ENCODE data around the gene CDC42BPB.
A peak's percentile ranks its signal among the peaks of the same experiment; 100 is the strongest.

Gene CDC42BPB

GRCh38 chr14:102929241-102930137, 127.9 kb downstream of the CDC42BPB start:
- Histone ChIP-seq H3K36me3 (ENCODE audit: control insufficient read depth in 2 of 2, insufficient read depth in 1 of 2, low read length in 2 of 2) (peaks cover 0 to 14% of the 10 kb centered on the region in 2 experiments; a peak in 1 of 3 replicates), H3K4me3 (ENCODE audit: low read depth, low read length) (no peak overlapping the region), H3K27ac (ENCODE audit: extremely low read depth, low read depth, low read length) (no peak overlapping the region), H3K9me3 (ENCODE audit: control insufficient read depth, insufficient read depth, low read depth, low read length) (no peaks in the 10 kb centered on the region), H3K4me1 (ENCODE audit: control insufficient read depth, insufficient read depth, low read length) (no peaks in the 10 kb centered on the region)
- ChIA-PET POLR2A (no interaction called here), CTCF (no interaction called here)
- TF ChIP-seq ZFP3 (tag by site-specific recombination; IDR thresholded peaks at IDR 0.05; ENCODE audit: low read depth) = no peak
- TF ChIP-seq BCL11A (tag by site-specific recombination; IDR thresholded peaks at IDR 0.05; ENCODE audit: low read depth) = no peak
- TF ChIP-seq ZNF624 (tag by site-specific recombination; IDR thresholded peaks at IDR 0.05) = no peak
- no peak for TF ChIP-seq SP7 (tag by site-specific recombination; IDR thresholded peaks at IDR 0.05)
- no peak for TF ChIP-seq KLF8 (tag by site-specific recombination; IDR thresholded peaks at IDR 0.05)
- no peak for TF ChIP-seq KLF10 (tag by site-specific recombination; IDR thresholded peaks at IDR 0.05)
- TF ChIP-seq, protein P1, sequence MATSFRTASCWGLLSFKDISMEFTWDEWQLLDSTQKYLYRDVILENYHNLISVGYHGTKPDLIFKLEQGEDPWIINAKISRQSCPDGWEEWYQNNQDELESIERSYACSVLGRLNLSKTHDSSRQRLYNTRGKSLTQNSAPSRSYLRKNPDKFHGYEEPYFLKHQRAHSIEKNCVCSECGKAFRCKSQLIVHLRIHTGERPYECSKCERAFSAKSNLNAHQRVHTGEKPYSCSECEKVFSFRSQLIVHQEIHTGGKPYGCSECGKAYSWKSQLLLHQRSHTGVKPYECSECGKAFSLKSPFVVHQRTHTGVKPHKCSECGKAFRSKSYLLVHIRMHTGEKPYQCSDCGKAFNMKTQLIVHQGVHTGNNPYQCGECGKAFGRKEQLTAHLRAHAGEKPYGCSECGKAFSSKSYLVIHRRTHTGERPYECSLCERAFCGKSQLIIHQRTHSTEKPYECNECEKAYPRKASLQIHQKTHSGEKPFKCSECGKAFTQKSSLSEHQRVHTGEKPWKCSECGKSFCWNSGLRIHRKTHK (tag by site-specific recombination; IDR thresholded peaks at IDR 0.05) = no peak
- no peak for TF ChIP-seq ZNF423 (tag by site-specific recombination; IDR thresholded peaks at IDR 0.05)
- TF ChIP-seq, protein P2, sequence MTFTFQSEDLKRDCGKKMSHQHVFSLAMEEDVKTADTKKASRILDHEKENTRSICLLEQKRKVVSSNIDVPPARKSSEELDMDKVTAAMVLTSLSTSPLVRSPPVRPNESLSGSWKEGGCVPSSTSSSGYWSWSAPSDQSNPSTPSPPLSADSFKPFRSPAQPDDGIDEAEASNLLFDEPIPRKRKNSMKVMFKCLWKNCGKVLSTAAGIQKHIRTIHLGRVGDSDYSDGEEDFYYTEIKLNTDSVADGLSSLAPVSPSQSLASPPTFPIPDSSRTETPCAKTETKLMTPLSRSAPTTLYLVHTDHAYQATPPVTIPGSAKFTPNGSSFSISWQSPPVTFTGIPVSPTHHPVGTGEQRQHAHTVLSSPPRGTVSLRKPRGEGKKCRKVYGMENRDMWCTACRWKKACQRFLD (tag by site-specific recombination; IDR thresholded peaks at IDR 0.05) = no peak
- no peak for TF ChIP-seq RBAK (tag by site-specific recombination; IDR thresholded peaks at IDR 0.05)
- no peak for TF ChIP-seq ZNF555 (tag by site-specific recombination; conservative IDR thresholded peaks at IDR 0.05)
- TF ChIP-seq ZNF114 (tag by site-specific recombination; IDR thresholded peaks at IDR 0.05) = no peak
- TF ChIP-seq PATZ1 (tag by site-specific recombination; IDR thresholded peaks at IDR 0.05) = no peak
- no peak for TF ChIP-seq BCL11B (tag by site-specific recombination; IDR thresholded peaks at IDR 0.05; ENCODE audit: low read depth)
- TF ChIP-seq ZNF548 (tag by site-specific recombination; IDR thresholded peaks at IDR 0.05) = no peak
- TF ChIP-seq, protein P3, sequence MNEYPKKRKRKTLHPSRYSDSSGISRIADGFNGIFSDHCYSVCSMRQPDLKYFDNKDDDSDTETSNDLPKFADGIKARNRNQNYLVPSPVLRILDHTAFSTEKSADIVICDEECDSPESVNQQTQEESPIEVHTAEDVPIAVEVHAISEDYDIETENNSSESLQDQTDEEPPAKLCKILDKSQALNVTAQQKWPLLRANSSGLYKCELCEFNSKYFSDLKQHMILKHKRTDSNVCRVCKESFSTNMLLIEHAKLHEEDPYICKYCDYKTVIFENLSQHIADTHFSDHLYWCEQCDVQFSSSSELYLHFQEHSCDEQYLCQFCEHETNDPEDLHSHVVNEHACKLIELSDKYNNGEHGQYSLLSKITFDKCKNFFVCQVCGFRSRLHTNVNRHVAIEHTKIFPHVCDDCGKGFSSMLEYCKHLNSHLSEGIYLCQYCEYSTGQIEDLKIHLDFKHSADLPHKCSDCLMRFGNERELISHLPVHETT (tag by site-specific recombination; IDR thresholded peaks at IDR 0.05) = no peak

GRCh38 chr14:102928412-102929240, 128.7 kb downstream of the CDC42BPB start:
- Histone ChIP-seq H3K27ac (ENCODE audit: extremely low read depth, low read depth, low read length) (no peak overlapping the region; the same call in 1 of the 2 replicates), H3K4me1 (ENCODE audit: control insufficient read depth, insufficient read depth, low read length) (no peaks in the 10 kb centered on the region), H3K4me3 (ENCODE audit: low read depth, low read length) (peak overlapping the region; percentile 26), H3K9me3 (ENCODE audit: control insufficient read depth, insufficient read depth, low read depth, low read length) (no peaks in the 10 kb centered on the region), H3K36me3 (ENCODE audit: control insufficient read depth in 2 of 2, insufficient read depth in 1 of 2, low read length in 2 of 2) (peaks cover 0 to 11% of the 10 kb centered on the region in 2 experiments; a peak in 1 of 3 replicates)
- POLR2A ChIA-PET = no interaction called here
- CTCF ChIA-PET = no interaction called here
- 0 out of 2 replicates have a peak, but pooled peaks have one; percentile 26 for TF ChIP-seq KLF17 (tag by site-specific recombination; IDR thresholded peaks at IDR 0.05)
- TF ChIP-seq ZNF791 (tag by site-specific recombination; IDR thresholded peaks at IDR 0.05) = no peak
- TF ChIP-seq, protein P4, sequence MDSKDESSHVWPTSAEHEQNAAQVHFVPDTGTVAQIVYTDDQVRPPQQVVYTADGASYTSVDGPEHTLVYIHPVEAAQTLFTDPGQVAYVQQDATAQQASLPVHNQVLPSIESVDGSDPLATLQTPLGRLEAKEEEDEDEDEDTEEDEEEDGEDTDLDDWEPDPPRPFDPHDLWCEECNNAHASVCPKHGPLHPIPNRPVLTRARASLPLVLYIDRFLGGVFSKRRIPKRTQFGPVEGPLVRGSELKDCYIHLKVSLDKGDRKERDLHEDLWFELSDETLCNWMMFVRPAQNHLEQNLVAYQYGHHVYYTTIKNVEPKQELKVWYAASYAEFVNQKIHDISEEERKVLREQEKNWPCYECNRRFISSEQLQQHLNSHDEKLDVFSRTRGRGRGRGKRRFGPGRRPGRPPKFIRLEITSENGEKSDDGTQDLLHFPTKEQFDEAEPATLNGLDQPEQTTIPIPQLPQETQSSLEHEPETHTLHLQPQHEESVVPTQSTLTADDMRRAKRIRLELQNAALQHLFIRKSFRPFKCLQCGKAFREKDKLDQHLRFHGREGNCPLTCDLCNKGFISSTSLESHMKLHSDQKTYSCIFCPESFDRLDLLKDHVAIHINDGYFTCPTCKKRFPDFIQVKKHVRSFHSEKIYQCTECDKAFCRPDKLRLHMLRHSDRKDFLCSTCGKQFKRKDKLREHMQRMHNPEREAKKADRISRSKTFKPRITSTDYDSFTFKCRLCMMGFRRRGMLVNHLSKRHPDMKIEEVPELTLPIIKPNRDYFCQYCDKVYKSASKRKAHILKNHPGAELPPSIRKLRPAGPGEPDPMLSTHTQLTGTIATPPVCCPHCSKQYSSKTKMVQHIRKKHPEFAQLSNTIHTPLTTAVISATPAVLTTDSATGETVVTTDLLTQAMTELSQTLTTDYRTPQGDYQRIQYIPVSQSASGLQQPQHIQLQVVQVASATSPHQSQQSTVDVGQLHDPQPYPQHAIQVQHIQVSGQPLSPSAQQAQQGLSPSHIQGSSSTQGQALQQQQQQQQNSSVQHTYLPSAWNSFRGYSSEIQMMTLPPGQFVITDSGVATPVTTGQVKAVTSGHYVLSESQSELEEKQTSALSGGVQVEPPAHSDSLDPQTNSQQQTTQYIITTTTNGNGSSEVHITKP (tag by site-specific recombination; IDR thresholded peaks at IDR 0.05) = no peak
- no peak for TF ChIP-seq ZNF555 (tag by site-specific recombination; conservative IDR thresholded peaks at IDR 0.05)
- no peak for TF ChIP-seq ZNF529 (tag by site-specific recombination; IDR thresholded peaks at IDR 0.05; ENCODE audit: insufficient replicate concordance)
